NCI-H1092 treated with DMSO at 0.1 percent for 48 hours (cell line): ENCODE results near the gene CYP2E1.
"Not testable (repeated sequence)": the region's sequence is repeated elsewhere in the genome, so short reads cannot be mapped to it uniquely, and the experiment has no call there.

Experiments
- DNase-seq: peaks from one replicate; lab custom pipeline; 2025; lab: John Stamatoyannopoulos, UW

The CYP2E1 gene

GRCh38 chr10:133528845-133529575, 1.8 kb downstream of the CYP2E1 start:
- DNase-seq: no peak

GRCh38 chr10:133529576-133529946, 2.4 kb downstream of the CYP2E1 start:
- no peak for DNase-seq

- DNase-seq: no peak
Measured at GRCh38 chr10:133530506-133530905, 3.3 kb downstream of the CYP2E1 start.

- DNase-seq: no peak
Measured at GRCh38 chr10:133532871-133533270, 5.7 kb downstream of the CYP2E1 start.

GRCh38 chr10:133534417-133534816, 7.3 kb downstream of the CYP2E1 start:
- no peak for DNase-seq

GRCh38 chr10:133536198-133536597, 9.0 kb downstream of the CYP2E1 start:
- no peak for DNase-seq

GRCh38 chr10:133537546-133538545, 10.7 kb downstream of the CYP2E1 start:
- DNase-seq: no peak

GRCh38 chr10:133541441-133541975, 14.3 kb downstream of the CYP2E1 start:
- DNase-seq: not testable (repeated sequence)

GRCh38 chr10:133544506-133544905, 17.3 kb downstream of the CYP2E1 start:
- DNase-seq: no peak

- DNase-seq: no peak
Measured at GRCh38 chr10:133554600-133554999, 27.4 kb downstream of the CYP2E1 start.

GRCh38 chr10:133555521-133555920, 28.4 kb downstream of the CYP2E1 start:
- no peak for DNase-seq

GRCh38 chr10:133557381-133557780, 30.2 kb downstream of the CYP2E1 start:
- no peak for DNase-seq

- DNase-seq: no peak
Measured at GRCh38 chr10:133559216-133559615, 32.1 kb downstream of the CYP2E1 start.

GRCh38 chr10:133564816-133565215, 37.7 kb downstream of the CYP2E1 start:
- no peak for DNase-seq

- no peak for DNase-seq
Measured at GRCh38 chr10:133565441-133566294, 38.5 kb downstream of the CYP2E1 start, which contains the start of gene SYCE1. Gene SYCE1, minus strand, starts transcription at chr10:133565583. Its CDS starts 54 bp downstream, at chr10:133565529.

- DNase-seq: no peak
Measured at GRCh38 chr10:133567119-133567518, 40.0 kb downstream of the CYP2E1 start.

- no peak for DNase-seq
Measured at GRCh38 chr10:133567609-133568286, 40.6 kb downstream of the CYP2E1 start.

GRCh38 chr10:133568287-133568614, 41.1 kb downstream of the CYP2E1 start:
- DNase-seq: no peak

- not testable (repeated sequence) for DNase-seq
Measured at GRCh38 chr10:133568831-133569527, 41.8 kb downstream of the CYP2E1 start.

- DNase-seq: not testable (repeated sequence)
Measured at GRCh38 chr10:133569801-133570200, 42.6 kb downstream of the CYP2E1 start.
